Keratinocyte (primary cell): ENCODE measurements around the gene CA4.
"Not testable (repeated sequence)": the region's sequence is repeated elsewhere in the genome, so short reads cannot be mapped to it uniquely, and the experiment has no call there.

ENCODE experiments used
- CTCF ChIP-seq, 3 experiments: IDR thresholded peaks in 1 of 3; conservative IDR thresholded peaks in 1 of 3; optimal IDR thresholded peaks in 1 of 3; 2 replicates in 2 of 3; 3 replicates in 1 of 3; pipeline versions ENCODE3 to v1.5.1; 2011; ENCODE audit warnings: low read length in 3 of 3, mild to moderate bottlenecking in 3 of 3, moderate library complexity in 2 of 3, control low read depth in 1 of 3, inconsistent platforms in 1 of 3; ENCODE audit not compliant: insufficient read depth in 2 of 3; ENCODE audit errors: extremely low read depth in 1 of 3
- EZH2 ChIP-seq: IDR thresholded peaks from one replicate; pipeline ENCODE4 v1.6.1; 2012; ENCODE audit warnings: inconsistent platforms, mild to moderate bottlenecking, low read length, moderate library complexity

GRCh38 chr17:60194141-60194540, 44.4 kb downstream of the CA4 start:
- not testable (repeated sequence) for TF ChIP-seq CTCF (optimal IDR thresholded peaks at IDR 0.05 in 1 of 3, IDR thresholded peaks at IDR 0.05 in 1 of 3, conservative IDR thresholded peaks at IDR 0.05 in 1 of 3; ENCODE audit: extremely low read depth in 1 of 3, insufficient read depth in 2 of 3, low read length in 3 of 3); EZH2
